ENCODE results near the gene CHRND. TPM values are rescaled to one million over a fixed set of nuclear protein-coding genes. Genes with fewer than 3 reads are reported as not detected.
A peak's percentile ranks its signal among the peaks of the same experiment; 100 is the strongest.

The CHRND gene
- total RNA-seq: not detected

DNA sequence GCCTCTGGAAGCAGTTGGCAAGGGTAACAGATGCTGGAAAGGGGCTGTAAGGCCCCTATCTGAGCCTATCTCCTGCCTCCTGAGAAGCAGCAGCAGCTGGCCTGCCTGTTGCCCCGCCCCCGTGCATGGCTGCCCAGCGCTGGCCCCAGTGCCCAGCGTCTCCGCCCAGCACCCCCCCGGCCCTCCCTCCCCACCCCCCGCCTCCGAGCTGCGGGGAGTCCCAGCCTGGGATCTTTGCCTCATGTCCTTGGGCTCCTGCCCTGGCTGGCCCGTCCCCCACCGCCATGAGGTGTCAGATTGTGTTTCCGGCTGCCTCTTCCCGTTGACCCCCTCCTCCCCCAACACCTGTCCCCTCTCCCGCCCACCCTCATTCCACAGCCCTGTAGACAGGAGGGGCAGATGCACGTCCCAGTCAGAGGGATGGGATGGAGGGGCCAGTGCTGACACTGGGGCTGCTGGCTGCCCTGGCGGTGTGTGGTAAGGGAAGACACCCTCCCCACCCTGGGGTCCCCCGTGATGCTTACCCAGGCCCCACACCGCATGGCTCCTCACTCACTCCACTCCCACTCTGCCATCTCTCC lies at the start of gene CHRND:
TSS of gene CHRND (plus strand) at position 370 of the 581 bp plus-strand sequence. CDS start at position 426, 56 bp downstream.
- no peak for ATAC-seq
- no peak for DNase-seq (ENCODE audit: low spot score)
- no peaks in the 10 kb centered on the region for H3K9me3 Mint-ChIP-seq
- H3K36me3 Mint-ChIP-seq: no peaks in the 10 kb centered on the region
- no peak within 1 kb of the TSS for H3K27ac Mint-ChIP-seq
- peaks cover 13 to 19% of the 10 kb centered on the region in 2 donors for H3K4me1 Mint-ChIP-seq (ENCODE audit: low read depth in 2 of 2)
- no peak within 1 kb of the TSS for H3K4me3 Mint-ChIP-seq
- H3K27me3 Mint-ChIP-seq: peaks cover 0 to 21% of the 10 kb centered on the region in 2 donors

DNA sequence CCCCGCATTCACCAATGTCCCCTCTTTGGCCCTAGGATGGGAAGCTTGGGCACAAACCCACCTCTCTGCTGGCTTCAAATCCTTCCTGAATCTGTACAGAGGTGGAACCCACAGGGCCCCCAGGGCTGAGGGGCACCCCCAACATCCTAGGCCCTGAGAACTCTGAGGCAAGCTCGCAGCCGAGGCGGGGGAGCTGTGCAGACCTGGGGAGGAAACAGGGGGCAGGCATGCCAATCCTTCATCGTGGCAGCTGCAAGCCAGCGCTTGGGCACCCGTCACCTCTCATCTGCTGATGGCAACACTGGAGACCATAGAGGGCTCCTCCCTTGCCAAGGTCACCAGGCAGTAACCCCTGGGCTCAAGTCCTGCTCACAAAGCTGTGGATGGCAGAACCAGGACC lies 49.2 kb upstream of the CHRND start:
- Mint-ChIP-seq H3K9me3 (peaks cover 6% of the 10 kb centered on the region), H3K27me3 (peaks cover 14 to 22% of the 10 kb centered on the region in 2 donors), H3K36me3 (peaks cover 9% of the 10 kb centered on the region), H3K4me1 (ENCODE audit: low read depth in 2 of 2) (no peaks in the 10 kb centered on the region), H3K4me3 (no peak overlapping the region), H3K27ac (no peak overlapping the region)
- DNase-seq (ENCODE audit: low spot score) (peak; percentile 48), ATAC-seq (no peak)

DNA sequence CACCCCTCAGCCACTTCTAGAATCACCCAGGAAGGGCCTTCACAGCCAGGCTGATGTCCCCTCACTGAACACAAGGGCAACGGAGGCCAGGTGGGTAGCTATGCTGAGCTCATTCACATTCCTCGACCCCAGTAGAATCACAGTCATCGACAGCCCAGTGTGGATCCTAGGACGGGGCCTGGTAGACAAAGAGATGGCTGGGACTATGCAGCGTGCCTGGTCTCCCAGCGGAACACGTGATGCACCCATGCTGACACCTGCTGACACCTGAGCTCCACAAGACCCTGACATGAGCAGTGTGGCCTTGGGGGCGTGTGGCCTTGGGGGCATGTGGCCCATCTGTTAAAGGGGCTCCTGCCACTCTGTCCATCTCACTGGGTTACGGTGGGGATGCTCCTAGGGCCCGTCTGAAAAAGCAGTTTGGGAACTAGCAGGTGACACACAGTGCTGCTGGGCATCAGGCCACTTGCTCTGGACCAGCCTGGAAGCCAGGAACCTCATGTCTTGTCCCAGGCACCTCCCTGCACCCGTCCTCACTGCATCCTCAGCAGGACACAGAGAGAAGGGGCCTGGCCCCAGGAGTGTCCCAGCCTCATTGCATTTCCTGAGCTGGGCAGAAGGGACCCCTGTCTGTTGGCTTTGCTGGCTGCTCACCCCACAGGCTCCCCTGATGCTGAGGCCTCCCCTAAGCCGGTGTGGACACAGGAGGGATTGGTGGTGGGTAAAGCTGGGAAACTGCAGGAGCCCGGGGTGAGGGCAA lies 48.0 kb upstream of the CHRND start:
- Mint-ChIP-seq H3K4me3 (no peak overlapping the region), H3K27ac (no peak overlapping the region), H3K36me3 (peaks cover 2% of the 10 kb centered on the region), H3K9me3 (peaks cover 1% of the 10 kb centered on the region), H3K27me3 (peaks cover 6 to 10% of the 10 kb centered on the region in 2 donors), H3K4me1 (ENCODE audit: low read depth in 2 of 2) (no peaks in the 10 kb centered on the region)
- DNase-seq (ENCODE audit: low spot score) (peak; percentile 40), ATAC-seq (no peak)

- DNase-seq (ENCODE audit: low spot score): peak; percentile 53
Measured at GRCh38 chr2:232478571-232479340, 47.2 kb upstream of the CHRND start.

DNA sequence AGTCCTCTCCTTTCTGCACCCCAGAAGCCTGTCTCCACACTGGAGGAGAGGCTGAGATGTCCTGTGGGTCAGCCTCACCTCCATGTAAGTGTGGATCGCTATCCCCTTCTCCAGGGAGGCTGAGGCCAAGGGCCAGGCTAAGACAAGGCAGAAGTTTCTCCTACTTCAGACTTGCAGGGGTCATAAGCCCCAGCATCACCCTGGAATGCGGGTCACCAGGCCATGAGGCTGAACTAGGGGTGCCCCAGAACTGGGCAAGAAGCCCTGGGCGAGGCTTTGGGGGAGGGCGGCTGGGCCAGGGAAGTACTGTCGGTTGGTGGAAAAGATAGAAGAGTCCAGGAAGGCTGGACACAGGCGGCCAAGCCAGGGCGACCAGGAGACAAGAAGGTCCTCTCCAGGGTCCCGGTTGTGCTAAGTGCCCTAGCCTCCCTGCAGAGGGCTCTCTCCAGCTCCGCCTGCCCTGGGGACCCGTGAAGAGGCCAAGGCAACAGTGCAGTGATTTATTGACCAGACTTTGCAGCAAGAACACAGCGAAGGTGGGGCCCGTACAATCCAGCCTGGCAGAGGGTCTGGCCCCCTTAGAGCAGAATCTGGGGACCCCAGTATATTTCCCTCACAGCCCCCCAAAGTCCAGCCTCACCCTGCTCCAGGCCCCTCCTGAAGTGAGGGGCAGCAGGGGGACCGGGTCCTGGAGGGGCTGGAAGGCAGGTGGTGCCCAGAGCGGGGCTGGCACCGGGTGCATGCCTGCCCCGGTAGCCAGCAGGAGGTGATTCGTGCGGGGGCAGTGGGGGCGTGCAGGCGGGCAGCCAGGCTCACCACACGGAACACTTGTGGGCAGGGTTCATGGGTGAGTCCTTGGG lies 46.4 kb upstream of the CHRND start:
- Mint-ChIP-seq H3K4me1 (ENCODE audit: low read depth in 2 of 2) (no peaks in the 10 kb centered on the region), H3K4me3 (no peak overlapping the region), H3K9me3 (no peaks in the 10 kb centered on the region), H3K27ac (no peak overlapping the region), H3K27me3 (peaks cover 1 to 5% of the 10 kb centered on the region in 2 donors), H3K36me3 (no peaks in the 10 kb centered on the region)
- DNase-seq (ENCODE audit: low spot score) (peak; percentile 54), ATAC-seq (no peak)

More at GRCh38 chr2:232478571-232479340, 47.2 kb upstream of the CHRND start:
- H3K27ac Mint-ChIP-seq: no peak overlapping the region
- no peak overlapping the region for H3K4me3 Mint-ChIP-seq
- ATAC-seq: peak in 1 of 2 donors; percentile 2
- H3K27me3 Mint-ChIP-seq: peaks cover 4 to 7% of the 10 kb centered on the region in 2 donors
- H3K4me1 Mint-ChIP-seq (ENCODE audit: low read depth in 2 of 2): no peaks in the 10 kb centered on the region
- H3K36me3 Mint-ChIP-seq: no peaks in the 10 kb centered on the region
- H3K9me3 Mint-ChIP-seq: no peaks in the 10 kb centered on the region

GRCh38 chr2:232480201-232481190 lies 45.5 kb upstream of the CHRND start:
- DNase-seq (ENCODE audit: low spot score) (peak; percentile 41), ATAC-seq (no peak)
- H3K9me3 Mint-ChIP-seq: no peaks in the 10 kb centered on the region
- peaks cover 6 to 8% of the 10 kb centered on the region in 2 donors for H3K27me3 Mint-ChIP-seq
- no peak overlapping the region for H3K27ac Mint-ChIP-seq
- H3K36me3 Mint-ChIP-seq: no peaks in the 10 kb centered on the region
- no peaks in the 10 kb centered on the region for H3K4me1 Mint-ChIP-seq (ENCODE audit: low read depth in 2 of 2)
- H3K4me3 Mint-ChIP-seq: no peak overlapping the region

DNA sequence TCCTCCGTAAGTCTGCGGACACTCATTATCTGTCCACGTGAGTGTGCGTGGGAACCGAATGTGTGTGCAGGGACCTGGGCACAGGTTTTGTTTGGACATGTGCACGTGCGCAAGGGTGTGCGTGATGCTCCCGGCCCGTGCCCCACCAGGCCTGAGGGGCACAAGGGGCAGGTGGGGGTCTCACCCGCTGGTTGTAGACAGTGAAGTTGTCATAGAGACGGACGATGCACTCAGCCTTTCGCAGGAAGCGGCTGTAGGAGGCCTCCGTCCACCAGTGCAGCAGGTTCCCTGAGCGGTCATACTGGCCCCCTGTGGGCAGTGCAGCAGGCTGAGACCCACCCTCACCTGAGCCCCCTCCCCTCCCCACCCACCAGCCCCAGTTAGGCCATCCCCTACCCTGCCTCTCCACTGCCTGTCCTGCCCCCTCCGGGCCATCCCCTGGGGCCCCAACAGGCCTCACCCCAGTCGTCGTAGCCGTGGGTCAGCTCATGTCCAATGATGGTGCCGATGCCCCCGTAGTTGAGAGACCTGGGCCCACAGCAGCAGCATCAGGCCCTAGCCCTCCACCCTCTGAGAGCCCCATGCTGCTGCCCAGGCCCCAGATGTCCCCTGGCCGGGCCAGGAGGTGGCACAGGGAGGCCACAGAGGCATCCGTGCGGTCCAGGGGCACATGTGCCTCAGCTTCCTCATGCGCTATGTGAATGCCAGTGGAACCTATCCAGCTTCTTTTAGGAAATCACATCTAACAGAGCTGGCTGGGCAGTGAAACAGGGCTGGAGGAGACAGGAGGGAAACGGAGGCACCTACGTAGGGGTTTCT lies 44.4 kb upstream of the CHRND start:
- DNase-seq (ENCODE audit: low spot score) (no peak), ATAC-seq (no peak)
- H3K4me1 Mint-ChIP-seq (ENCODE audit: low read depth in 2 of 2): no peaks in the 10 kb centered on the region

DNA sequence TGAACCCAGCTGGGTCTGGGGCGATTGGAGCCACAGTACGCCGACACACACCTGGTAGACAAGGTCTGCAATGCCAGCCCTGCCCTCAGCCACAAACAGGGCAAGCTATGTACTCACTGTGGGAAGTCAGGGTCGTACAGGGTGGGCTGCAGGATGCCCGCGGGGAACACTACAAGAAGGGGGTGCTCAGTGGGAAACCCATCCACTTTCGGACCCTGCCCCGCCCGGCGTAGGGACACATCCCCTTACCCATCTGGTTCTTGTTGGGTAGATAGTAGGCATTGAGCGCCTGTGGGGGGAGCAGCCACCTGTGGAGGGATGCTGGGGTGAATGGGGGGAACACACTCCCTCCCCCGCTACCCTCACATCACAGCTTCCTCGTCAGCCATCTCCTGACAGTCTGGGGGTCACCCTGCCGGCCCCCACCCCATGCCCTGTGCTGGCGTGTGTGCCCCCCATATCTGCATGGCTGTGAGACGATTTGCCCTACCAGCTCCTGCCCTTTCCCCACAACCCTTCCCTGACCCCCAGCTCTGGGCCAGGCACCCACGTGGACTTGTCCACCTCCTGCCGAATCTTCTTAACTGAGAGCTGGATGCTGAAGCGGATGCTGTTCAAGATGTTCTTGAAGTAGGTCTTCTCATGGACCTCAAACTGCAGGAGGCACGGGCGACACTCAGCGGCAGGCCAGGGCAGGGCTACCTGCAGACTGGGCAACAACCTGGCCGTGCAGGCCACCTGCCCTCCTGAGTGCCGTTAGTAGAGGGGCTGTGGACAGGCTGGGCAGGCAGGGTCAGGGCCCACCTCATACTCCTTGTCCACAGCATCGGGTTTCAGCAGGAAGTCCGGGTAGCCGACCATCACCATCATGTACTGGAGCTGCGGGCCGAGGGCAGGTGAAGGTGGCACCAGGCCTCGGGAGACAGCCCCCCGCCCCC lies 43.4 kb upstream of the CHRND start:
- no peak for ATAC-seq
- Mint-ChIP-seq H3K4me3 (no peak overlapping the region), H3K27ac (no peak overlapping the region), H3K36me3 (no peaks in the 10 kb centered on the region), H3K27me3 (peaks cover 6 to 8% of the 10 kb centered on the region in 2 donors), H3K4me1 (ENCODE audit: low read depth in 2 of 2) (no peaks in the 10 kb centered on the region), H3K9me3 (no peaks in the 10 kb centered on the region)
- no peak for DNase-seq (ENCODE audit: low spot score)

More for the DNA sequence above, 44.4 kb upstream of the CHRND start:
- Mint-ChIP-seq H3K36me3 (no peaks in the 10 kb centered on the region), H3K9me3 (no peaks in the 10 kb centered on the region), H3K4me3 (no peak overlapping the region), H3K27ac (no peak overlapping the region), H3K27me3 (peaks cover 6 to 8% of the 10 kb centered on the region in 2 donors)

GRCh38 chr2:232483311-232483922 lies 42.5 kb upstream of the CHRND start:
- no peak overlapping the region for H3K4me3 Mint-ChIP-seq
- ATAC-seq (no peak), DNase-seq (ENCODE audit: low spot score) (no peak)
- no peak overlapping the region for H3K27ac Mint-ChIP-seq
- H3K27me3 Mint-ChIP-seq: peaks cover 6 to 8% of the 10 kb centered on the region in 2 donors
- no peaks in the 10 kb centered on the region for H3K9me3 Mint-ChIP-seq
- H3K36me3 Mint-ChIP-seq: no peaks in the 10 kb centered on the region
- H3K4me1 Mint-ChIP-seq (ENCODE audit: low read depth in 2 of 2): no peaks in the 10 kb centered on the region

- no peak for ATAC-seq
- H3K9me3 Mint-ChIP-seq: no peaks in the 10 kb centered on the region
- peaks cover 13 to 14% of the 10 kb centered on the region in 2 donors for H3K27me3 Mint-ChIP-seq
- peak; percentile 41 for DNase-seq (ENCODE audit: low spot score)
- H3K4me3 Mint-ChIP-seq: no peak overlapping the region
- no peaks in the 10 kb centered on the region for H3K36me3 Mint-ChIP-seq
- no peak overlapping the region for H3K27ac Mint-ChIP-seq
- H3K4me1 Mint-ChIP-seq (ENCODE audit: low read depth in 2 of 2): peaks cover 0 to 2% of the 10 kb centered on the region in 2 donors
Measured at GRCh38 chr2:232483923-232484627, 41.9 kb upstream of the CHRND start.
